RWPE1 (cell line): ENCODE results near the gene NUP62.

Experiments
- CTCF ChIA-PET: fragments of 350-600 bp; sonication (Branson Sonifier 250); formaldehyde crosslinking; extraction: SDS; loops from one replicate; lab custom pipeline; 2021; lab: Yijun Ruan, JAX
- POLR2A ChIA-PET: fragments of 400-600 bp; formaldehyde crosslinking; extraction: SDS; loops from one replicate; lab custom pipeline; 2020; ENCODE audit warnings: antibody characterized with exemption; ENCODE audit not compliant: low non-redundant PET; lab: Yijun Ruan, JAX
- DNase-seq: peaks from one replicate; pipeline ENCODE4 v3.0.0; 2012; ENCODE audit warnings: low spot score
- H3K27ac ChIP-seq: fragments of 450-650 bp; 2 replicates; pipeline ENCODE4 v1.5.1; 2017
- CTCF ChIP-seq: fragments of 450-650 bp; conservative IDR thresholded peaks from 2 replicates; pipeline ENCODE4 v1.5.1; 2017; ENCODE audit warnings: low read depth, mild to moderate bottlenecking

The NUP62 gene

GRCh38 chr19:49907745-49908446, 21.4 kb downstream of the NUP62 start:
- ChIA-PET CTCF (interaction anchor here (0.6 kb wide), 1 partner anchor 721 kb away, joined by 4 read pairs; no protein-coding TSS in a partner anchor), POLR2A (interaction anchor here (0.6 kb wide), 1 partner anchor 536 kb away, joined by 7 read pairs; no protein-coding TSS in a partner anchor)
- DNase-seq = no peak
- no peak overlapping the region for H3K27ac ChIP-seq
- no peak for TF ChIP-seq CTCF

DNA sequence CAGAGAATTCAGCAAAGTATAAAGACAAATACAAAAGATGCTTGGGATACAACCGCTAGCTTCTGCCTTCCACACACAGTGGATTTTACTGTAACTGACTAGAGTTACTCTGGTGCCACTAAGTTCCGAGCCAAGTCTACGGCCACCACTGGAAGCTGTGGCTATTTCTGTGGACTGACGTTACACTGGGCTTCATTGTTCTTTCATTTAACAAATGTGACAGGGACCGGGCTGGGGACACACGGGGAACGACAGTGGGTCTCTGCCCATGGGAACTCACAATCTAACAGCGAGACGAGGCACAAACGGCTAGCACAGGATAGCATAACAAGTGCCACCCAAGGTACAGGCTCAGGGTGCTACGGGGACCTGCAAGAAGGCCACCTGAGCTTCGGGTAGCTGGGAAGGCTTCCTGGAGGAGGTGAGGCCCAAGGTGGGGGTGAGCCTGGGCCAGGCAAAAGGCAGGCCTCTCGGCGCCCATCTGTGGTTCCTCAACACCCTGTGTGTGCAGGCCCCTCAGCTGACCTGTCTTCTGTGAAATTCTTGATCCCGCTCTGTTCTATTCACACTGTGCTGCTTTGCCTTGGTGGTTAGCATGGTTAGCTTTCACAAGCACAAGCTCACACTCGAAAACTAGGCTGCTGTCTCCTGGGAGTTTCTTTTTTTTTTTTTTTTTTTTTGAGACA, 22.3 kb downstream of the NUP62 start:
- ChIA-PET CTCF (no interaction called here), POLR2A (no interaction called here)
- DNase-seq = no peak

GRCh38 chr19:49904136-49904535, 25.2 kb downstream of the NUP62 start:
- ChIA-PET POLR2A (no interaction called here), CTCF (no interaction called here)
- DNase-seq = no peak
- TF ChIP-seq CTCF = no peak
- no peak overlapping the region for H3K27ac ChIP-seq

More for the DNA sequence above, 22.3 kb downstream of the NUP62 start:
- TF ChIP-seq CTCF = no peak
- no peak overlapping the region for H3K27ac ChIP-seq

GRCh38 chr19:49896863-49897621, 32.3 kb downstream of the NUP62 start, which contains the start of gene IL4I1:
Gene IL4I1, minus strand, starts transcription at chr19:49896887. Its CDS starts 727 bp downstream, at chr19:49896160.
- CTCF ChIA-PET = interaction anchor here (0.6 kb wide), 2 partner anchors 9 to 168 kb away, joined by 4 to 5 read pairs; no protein-coding TSS in a partner anchor
- DNase-seq = no peak
- POLR2A ChIA-PET = no interaction called here
- no peak within 1 kb of the TSS; the same call in 1 of the 2 replicates for H3K27ac ChIP-seq
- no peak for TF ChIP-seq CTCF

DNA sequence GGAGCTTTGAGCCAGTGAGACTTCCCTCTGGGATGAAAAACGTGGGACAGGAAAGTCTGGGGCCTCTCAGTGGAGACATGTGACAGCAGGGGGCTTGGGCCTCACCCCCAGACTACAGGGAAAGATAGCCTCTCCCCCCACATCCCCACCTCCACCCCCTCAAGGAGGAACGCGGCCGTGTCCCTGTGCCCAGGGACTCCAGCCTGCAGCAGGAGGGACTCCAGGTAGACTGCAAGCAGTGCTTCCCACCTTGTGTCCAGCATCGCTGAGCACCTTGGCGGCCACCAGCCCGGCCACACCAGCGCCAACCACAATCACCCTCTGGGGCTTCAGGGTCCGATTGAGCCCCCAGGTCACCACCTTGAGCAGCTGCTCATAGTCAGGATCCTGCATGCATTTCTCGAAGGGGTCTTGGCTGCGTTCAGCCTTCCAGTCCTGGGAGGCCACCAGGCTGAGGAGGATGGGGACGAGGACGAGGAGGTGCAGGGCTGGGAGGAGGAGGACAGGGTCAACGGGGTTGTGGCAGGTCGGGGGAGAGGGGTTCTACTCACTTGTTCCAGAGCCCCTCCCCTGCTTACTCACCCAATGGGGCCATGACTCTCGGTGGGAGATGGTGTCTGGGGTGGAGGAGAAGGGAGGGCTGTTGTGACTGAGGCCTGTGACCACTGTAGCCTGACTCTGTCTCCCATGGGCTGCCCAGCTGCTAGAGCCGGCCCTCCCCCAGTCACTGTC, 33.6 kb downstream of the NUP62 start:
- H3K27ac ChIP-seq = no peak overlapping the region
- ChIA-PET CTCF (no interaction called here), POLR2A (no interaction called here)
- TF ChIP-seq CTCF = no peak
- no peak for DNase-seq
